NCI-H2227 (cell line): ENCODE data around the gene GLUD2.
"Not testable (repeated sequence)": the region's sequence is repeated elsewhere in the genome, so short reads cannot be mapped to it uniquely, and the experiment has no call there.

Experiments used
- DNase-seq: peaks from one replicate; lab custom pipeline; 2025; ENCODE audit not compliant: unreplicated experiment; lab: John Stamatoyannopoulos, UW

The GLUD2 gene

DNA sequence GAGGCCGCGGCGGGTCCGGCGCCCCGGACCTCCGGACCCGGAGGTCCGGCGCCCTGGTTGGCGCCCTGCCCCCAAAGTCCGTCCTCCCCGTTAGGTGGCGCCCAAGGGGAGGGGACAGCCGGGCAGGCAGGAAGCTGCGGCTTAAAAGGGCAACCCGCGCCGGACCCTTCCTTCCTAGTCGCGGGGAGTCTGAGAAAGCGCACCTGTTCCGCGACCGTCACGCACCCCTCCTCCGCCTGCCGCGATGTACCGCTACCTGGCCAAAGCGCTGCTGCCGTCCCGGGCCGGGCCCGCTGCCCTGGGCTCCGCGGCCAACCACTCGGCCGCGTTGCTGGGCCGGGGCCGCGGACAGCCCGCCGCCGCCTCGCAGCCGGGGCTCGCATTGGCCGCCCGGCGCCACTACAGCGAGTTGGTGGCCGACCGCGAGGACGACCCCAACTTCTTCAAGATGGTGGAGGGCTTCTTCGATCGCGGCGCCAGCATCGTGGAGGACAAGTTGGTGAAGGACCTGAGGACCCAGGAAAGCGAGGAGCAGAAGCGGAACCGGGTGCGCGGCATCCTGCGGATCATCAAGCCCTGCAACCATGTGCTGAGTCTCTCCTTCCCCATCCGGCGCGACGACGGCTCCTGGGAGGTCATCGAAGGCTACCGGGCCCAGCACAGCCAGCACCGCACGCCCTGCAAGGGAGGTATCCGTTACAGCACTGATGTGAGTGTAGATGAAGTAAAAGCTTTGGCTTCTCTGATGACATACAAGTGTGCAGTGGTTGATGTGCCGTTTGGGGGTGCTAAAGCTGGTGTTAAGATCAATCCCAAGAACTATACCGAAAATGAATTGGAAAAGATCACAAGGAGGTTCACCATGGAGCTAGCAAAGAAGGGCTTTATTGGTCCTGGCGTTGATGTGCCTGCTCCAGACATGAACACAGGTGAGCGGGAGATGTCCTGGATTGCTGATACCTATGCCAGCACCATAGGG, at the start of gene GLUD2:
Gene GLUD2 (plus strand): TSS at position 170 of the 979 bp plus-strand sequence. CDS start 75 bp downstream, at position 245.
- not testable (repeated sequence) for DNase-seq

DNA sequence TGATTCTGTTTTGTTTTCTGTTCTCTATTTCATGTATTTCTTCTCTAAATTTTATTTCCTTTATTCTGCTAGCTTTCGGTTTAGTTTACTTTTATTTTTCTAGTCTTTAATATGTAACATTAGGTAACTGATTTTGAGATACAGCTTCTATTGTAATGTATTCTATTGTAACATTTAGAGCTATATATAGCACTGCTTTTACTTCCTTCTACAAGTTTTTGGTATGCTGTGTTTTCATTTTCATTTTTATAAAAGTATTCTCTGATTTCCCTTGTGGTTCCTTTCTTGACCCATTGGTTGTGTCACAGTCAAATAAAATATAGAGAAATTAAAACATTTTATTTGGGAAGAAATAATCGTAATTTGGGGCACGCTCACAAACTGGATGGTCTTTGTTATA, 48.0 kb upstream of the GLUD2 start:
- DNase-seq = no peak

DNA sequence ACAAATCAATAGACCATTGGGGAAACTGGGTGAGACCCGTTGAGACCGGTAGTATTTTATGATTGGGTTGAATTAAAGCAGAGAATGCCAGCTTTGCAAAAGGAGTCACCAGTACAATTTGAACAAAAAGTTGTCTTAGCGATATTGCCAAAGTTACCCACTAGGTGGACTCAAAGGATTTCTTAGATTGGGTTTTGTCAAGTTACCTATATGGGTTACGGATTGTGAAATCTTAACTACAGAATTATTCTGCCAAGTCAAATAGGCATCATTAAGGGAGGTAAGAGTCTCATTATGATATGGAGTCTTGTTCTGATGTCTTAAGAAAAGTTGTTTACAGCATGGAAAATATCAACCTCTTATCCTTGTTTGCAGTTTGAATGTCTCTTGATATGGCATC, 46.8 kb upstream of the GLUD2 start:
- no peak for DNase-seq

DNA sequence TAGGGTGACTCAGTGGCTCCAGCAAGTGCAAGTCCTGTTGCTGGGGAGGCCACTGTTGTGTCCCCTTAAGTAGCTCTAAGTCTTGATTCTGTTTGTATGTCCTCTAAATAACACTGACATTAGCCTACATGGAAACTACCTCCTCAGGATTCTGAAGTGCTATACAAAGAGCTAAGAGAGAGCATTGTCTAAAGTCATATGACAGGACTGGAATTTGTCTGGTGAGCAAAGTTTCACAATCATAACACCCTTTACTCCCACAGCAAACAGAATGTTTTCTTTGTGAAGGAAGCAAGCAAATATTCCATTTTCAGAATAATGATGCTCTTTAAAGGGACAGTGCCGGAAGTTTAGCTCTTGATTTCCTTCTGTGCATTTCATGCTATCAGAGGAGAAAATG, 38.5 kb upstream of the GLUD2 start:
- DNase-seq = no peak

DNA sequence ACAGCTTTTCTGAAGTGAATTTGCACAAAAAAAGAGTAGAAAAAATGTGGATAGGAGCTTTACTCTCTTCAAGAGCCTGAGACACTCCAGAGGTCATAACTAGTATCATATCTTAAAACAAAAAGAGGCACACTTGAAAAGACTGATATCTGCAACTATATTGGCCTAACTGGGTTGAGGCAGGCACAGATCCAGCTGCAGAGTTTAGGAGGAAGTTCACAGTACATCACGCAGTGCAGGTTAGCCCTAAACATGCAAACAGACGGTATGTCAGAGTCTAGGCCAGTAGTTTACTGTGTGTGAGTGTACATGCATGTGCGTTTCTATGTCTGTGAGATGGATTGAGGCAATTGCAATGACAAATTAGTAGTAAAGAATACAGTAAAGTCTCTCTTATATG, 37.6 kb upstream of the GLUD2 start:
- no peak for DNase-seq

DNA sequence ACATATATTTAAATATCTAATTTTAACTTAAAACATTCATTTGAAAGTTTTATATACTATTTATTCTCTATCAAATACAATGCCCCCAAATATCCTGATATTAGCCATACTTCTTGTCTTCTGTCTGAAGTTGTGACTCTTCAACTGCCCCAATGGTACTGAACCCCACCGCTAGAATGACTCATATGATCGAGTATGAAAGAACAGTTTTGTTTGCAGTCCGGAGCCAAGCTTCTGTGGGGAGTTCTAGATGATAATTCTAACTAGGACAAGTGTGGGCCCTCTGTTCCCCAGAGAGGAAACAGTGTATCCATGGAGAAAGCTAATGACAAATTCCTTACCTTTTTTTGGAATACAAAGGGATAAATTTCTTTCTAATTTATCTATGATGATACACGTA, 37.2 kb upstream of the GLUD2 start:
- DNase-seq = no peak

DNA sequence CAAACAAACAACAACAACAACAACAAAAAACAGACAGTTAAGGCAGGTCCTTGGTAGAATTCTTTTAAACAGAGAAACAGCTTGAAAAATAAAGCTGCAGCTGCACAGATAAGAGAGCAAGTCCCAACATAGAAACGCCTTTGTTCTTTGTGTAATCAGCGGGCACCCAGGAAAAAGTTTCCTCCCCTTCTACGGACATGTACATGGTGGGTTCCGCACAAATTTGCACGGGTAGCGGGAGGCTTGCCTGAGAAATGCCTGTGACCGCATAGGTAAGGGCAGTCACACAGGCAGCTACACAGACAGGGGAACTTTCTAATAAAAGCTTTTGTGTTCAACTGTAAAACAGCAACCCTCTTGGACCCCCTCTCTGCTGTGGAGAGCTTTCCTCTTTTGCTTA, 36.2 kb upstream of the GLUD2 start:
- DNase-seq = no peak

DNA sequence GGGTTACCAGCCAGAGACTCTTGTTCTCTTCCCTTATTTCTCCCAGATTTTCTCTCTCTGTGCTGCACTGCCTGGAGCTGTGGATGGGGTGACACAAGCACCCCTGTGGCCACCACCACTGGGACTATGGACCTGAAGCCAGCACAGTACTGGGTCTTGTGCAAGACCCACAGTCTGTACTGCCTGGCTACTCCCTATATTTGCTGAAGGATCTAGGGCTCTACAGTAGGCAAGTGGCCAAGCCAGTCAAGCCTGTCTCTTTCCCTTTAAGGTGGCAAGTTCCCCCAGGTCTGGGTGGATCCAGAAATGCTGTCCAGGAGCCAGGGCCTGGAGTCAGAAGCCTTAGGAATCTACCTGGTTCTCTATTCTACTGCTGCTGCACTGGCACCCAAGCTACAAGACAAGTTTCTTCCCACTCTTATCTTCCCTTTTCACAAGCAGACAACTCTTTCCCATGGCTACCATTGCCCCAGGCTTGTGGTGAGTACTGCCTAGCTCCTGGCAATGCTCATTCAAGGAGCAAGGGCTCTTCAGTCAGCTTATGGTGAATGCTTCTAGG, 33.4 kb upstream of the GLUD2 start:
- no peak for DNase-seq

DNA sequence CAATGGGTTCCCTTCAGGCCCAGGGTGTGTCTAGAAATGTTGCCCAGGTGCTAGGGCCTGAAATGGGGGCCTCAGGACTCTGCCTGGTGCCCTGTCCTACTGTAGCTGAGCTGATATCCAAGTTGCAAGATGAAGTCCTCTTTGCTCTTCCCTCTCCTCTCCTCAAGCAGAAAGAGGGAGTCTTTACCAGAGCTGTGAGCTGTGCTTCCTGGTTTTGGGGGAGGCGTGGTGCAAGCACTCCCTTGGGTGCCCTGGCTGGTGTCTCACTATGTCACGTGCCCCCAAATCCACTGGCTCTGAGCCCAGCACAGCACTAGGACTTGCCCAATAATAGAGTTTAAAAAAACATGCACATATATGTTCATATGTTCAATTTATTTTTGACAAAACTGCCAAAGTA, 32.6 kb upstream of the GLUD2 start:
- DNase-seq = no peak

DNA sequence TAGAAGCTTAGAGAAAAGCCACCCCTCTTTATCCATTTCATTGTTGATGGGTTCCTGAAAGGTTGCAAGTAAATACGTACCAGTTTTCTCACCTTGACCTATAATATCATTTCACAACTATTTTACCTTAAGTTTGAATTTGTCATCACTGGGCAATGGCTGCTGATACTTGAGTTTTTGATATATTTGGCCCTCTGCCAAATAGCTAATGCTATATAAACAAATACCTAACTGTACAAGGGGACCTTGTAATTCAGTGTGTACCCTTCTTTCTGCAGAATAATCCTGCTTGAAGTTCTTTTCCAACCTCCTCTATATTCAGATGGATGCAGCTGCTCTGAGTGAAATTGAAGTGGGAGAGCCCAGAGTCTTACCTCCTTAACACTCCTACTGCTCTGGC, 19.0 kb upstream of the GLUD2 start:
- DNase-seq = no peak

DNA sequence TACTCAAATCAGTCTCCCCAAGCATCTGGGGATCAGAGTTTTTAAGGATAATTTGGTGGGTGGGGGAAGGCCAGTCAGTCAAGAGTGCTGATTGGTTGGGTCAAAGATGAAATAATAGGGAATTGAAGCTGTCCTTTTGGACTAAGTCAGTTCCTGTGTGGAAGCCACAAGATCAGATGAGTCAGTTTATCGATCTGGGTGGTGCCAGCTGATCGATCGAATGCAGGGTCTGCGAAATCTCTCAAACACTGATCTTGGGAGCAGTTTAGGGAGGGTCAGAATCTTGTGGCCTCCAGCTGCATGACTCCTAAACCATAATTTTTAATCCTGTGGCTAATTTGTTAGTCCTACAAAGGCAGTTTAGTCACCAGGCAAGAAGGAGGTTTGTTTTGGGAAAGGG, 17.3 kb upstream of the GLUD2 start:
- no peak for DNase-seq

DNA sequence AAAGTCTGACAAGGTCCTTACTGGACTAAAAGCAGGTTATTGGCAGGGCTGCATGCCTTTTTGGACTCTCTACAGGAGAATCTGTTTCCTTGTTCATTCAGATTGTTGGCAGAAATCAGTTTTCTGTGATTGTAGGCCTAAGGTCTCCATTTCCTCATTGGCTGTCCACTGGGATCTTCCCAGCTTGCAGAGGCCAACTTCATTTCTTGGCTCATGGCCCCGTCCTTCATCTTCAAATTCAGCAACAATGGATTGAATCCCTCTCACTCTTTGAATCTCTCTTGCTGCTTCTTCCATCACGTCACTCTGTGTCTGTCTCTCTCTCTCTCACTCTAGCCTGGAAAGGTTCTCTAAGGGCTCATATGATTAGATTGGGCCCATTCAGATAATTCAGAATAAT, 14.9 kb upstream of the GLUD2 start:
- DNase-seq = no peak

DNA sequence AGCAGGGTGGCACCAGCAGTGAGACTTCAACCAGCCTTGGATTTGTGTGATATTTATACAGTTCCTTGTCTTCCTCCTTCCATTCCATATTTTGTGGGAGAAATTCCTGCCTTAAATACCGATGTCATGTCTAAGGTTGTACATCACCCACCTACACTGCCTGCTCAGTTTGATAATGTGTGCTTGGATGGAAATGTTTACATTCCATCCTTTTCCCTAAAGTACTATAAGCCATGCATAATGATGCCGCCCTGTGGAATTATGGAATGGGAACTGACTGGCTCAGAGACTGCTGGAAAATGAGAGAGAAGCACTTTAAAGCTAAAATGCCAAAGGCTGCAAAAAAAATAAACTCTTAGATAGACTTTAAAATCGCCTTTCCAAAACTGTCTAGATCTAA, 11.3 kb upstream of the GLUD2 start:
- no peak for DNase-seq

DNA sequence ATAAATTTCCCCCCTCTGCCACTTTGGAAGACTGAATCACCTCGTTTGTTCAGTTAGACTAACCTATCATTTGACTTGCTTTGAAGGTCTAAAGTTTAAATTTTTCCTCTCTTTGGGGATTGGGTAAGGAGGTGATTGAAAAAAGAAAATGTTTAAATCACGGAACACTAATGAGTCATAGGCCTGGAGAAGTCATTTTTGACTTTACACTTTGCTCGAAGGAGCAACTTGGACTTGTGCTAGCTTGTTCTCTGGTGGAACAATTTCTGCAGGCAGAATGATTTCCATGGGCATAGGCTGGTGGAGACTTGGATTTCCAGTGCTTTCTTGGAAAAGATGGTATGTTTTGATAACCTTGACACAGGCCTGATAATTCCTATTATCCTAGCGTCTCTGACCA, 10.5 kb upstream of the GLUD2 start:
- DNase-seq = no peak

DNA sequence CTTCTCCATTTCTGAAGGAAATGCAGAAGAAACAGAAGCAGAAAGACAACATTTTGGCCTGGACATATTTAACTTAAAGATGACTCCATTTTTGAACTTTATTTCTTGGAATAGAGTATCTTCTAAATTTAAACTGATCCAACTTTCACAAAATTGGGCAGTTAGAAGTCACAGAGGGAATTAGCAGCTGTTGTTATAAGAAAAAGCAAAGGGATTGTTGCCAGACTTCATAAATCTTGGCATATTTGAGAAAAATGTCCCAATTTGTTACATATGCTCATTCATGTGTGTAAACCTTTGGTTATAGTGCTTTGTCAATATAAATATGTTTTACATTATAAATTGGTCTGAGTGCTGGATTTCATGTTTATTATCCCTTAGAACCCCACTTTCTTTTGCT, 3.4 kb downstream of the GLUD2 start:
- DNase-seq = no peak

DNA sequence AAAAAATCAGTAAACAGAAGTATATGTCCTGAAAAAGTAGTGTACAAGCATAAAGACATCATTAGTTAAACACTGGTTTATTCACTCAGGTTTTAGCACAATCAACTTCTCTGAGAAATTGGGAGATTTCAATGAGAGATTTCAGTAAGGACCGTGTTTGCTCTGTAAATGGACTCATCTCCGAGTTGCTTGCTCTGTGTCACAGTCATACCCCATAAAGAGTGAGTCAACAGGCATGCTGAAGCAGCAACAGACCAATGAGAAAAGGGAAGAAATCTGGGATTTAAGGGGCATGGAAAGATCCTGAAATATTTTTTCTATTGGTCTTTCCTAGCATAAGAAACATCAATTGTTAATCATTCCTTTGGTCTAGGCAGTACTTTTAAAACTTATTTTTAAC, 4.7 kb downstream of the GLUD2 start:
- DNase-seq = no peak

DNA sequence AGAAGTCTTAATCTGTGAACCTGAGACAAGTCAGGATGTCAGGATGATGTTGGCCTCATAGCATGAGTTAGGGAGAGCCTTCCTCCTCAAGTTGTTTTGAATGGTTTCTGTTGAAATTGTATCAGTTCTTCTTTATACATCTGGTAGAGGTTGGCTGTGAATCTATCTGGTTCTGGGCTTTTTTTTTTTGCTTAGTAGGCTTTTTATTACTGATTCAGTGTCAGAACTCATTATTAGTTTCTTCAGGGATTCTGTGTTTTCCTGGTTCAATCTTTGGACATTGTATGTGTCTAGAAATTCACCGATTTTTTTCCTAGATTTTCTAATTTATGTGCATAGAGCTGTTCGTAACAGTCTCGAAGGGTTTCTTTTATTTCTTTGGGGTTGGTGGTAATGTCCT, 14.9 kb downstream of the GLUD2 start:
- DNase-seq = no peak

DNA sequence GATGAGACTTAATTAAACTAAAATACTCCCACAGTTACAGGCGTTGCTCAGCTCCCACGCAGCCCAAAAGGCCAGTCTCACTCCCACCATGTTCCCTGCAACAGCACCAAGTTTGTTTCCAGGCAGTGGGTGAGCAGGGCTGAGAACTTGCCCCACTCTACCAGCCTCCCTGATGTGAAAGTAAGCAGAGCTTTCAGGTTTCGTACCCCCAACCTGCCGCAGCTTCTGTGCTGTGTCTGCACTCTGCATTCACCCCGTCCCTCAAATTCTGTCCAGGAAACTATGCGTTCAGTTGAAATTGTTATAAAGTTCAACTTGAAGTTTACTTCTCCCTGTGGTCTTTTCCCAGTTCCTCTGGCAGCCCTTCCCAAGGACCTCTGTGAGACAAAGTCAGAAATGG, 17.2 kb downstream of the GLUD2 start:
- no peak for DNase-seq

DNA sequence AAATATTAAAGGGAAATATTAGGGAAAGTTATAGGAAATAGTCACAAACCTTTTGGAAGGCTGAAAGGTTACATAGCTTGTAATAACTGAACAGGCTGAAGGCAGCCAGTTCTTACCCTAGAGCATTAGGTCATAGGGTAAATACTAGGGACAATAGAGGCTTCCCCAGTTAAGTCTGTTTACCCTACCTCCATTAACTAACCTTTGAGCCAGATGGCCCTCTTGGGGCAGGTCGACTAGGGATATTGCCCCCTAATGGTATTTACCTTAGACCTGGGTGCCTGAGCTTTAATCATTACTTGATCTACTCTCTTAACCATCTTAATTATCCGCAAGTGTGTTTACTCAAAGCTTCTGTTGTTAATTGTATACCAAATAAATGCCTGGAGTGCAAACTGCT, 36.8 kb downstream of the GLUD2 start:
- DNase-seq = not testable (repeated sequence)

DNA sequence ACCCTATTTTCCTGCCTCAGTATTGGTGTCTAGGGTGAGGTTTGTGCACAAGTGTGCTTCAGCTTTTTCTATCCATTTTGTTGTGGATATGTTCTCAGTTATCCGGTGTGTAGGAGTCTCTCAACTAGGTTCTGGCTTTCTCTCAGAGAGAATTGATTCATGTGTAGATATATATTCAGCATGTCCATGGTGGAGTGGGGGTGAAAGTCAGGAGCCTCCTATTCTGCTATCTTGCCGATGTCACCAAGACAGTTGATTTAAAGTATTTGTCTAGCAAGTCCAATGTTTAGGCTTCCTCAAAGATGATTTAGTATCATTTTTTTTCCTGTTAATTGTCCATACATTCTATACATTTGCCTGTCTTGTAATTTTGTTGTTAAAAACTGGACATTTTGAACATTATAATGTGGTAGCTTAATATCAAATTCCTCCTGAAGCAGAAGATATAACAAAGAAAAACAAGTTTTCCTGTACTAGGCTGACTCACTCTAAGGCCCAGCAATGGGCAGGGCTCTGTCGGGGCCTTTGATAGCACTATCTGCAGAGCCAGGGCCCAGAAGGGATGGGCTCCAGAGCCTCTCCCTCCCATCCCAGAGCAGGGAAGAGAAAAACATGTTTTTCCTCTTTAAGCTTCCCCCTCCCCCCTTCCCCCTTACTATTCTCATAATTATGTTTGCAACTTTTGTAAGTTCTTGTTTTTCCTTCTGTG, 37.6 kb downstream of the GLUD2 start:
- DNase-seq = no peak

DNA sequence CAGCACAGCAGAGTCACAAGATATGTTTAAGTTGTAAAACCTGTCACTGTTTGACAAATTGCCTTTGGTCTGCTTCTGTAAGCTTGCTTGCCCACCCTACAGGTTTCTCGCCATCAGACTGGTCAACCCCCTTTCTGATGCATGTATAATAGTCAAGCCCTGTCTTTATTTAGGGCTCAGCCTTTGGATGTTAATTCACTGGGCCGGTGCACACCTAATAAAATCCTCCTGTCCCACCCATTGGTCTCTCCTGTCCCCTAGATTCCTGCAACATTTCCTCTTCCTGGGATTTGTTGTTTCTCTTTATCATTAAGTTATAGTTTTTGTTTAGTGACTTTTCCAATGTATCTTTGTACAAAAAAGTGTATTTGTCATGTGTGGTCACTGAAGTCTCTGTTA, 38.2 kb downstream of the GLUD2 start:
- DNase-seq = no peak

DNA sequence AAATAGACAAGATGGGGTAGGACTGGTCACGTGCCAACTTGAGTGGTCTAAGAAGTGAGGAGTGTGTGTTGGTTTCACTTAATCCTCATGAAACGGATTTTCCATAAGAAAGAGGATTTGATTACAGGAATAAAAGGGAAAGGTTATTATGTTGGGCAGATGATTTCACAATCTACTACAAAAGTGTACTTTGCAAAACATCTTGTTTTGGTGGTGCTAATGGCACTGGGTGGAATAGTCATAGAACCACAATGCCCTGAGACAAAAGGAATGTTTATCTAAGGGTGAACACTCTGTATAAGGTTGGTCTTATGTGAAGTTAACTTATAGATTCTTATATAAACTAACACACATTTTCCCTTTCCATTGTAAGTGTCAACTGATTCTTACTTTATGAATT, 45.6 kb downstream of the GLUD2 start:
- no peak for DNase-seq
